SK-N-SH (cell line): Measurements from ENCODE around the gene B3GALT6. TPM values are rescaled to one million over a fixed set of nuclear protein-coding genes. Genes with fewer than 3 reads are reported as not detected.

Source experiments
- CTCF ChIA-PET: fragments of 300-600, 350-600 bp; formaldehyde crosslinking; extraction: SDS; loops from one replicate; lab custom pipeline; 2021; lab: Yijun Ruan, JAX
- POLR2A ChIA-PET: fragments of 350-600 bp; sonication (Branson Sonifier 250); formaldehyde crosslinking; extraction: SDS; loops from one replicate; lab custom pipeline; 2020; ENCODE audit warnings: antibody characterized with exemption, inconsistent platforms; lab: Yijun Ruan, JAX
- DNase-seq: peaks from one replicate; pipeline ENCODE4 v3.0.0; 2012
- H2AFZ ChIP-seq: fragments of 200-600 bp; sonication (generic); 2 replicates; pipeline ENCODE4 v1.8.1; 2016; ENCODE audit warnings: antibody characterized with exemption, mild to moderate bottlenecking, low read depth
- H3F3A ChIP-seq: fragments of 200-600 bp; sonication (generic); replicated peaks from 2 replicates; pipeline ENCODE3; 2016; ENCODE audit warnings: antibody characterized with exemption, mild to moderate bottlenecking; ENCODE audit not compliant: insufficient read depth
- H3K27ac ChIP-seq, 2 experiments: fragments of 200-500 bp in 1 of 2; fragments of 200-600 bp in 1 of 2; sonication (Bioruptor generic) in 1 of 2; sonication (generic), shearing (Covaris generic) in 1 of 2; 2 replicates each; pipeline versions ENCODE4 v1.5.1 to v1.6.1; 2014 to 2016; ENCODE audit warnings: low read depth in 2 of 2, inconsistent platforms in 1 of 2, low read length in 1 of 2, mild to moderate bottlenecking in 1 of 2, mixed read lengths in 1 of 2
- H3K27me3 ChIP-seq: fragments of 200-600 bp; sonication (generic), shearing (Covaris generic); 2 replicates; pipeline ENCODE4 v1.6.1; 2016; ENCODE audit warnings: mixed run types; ENCODE audit not compliant: insufficient read depth
- H3K36me3 ChIP-seq, 2 experiments: fragments of 200-500 bp in 1 of 2; fragments of 200-600 bp in 1 of 2; sonication (Bioruptor generic) in 1 of 2; sonication (generic) in 1 of 2; replicated peaks in 1 of 2; 2 replicates each; pipeline versions ENCODE3 to v1.5.1; 2014 to 2016; ENCODE audit warnings: low read length in 1 of 2, mild to moderate bottlenecking in 1 of 2; ENCODE audit not compliant: insufficient read depth in 2 of 2, control insufficient read depth in 1 of 2
- H3K4me1 ChIP-seq, 2 experiments: fragments of 200-500 bp in 1 of 2; fragments of 200-600 bp in 1 of 2; sonication (Bioruptor generic) in 1 of 2; sonication (generic), shearing (Covaris generic) in 1 of 2; 2 replicates each; pipeline versions ENCODE4 v1.5.1 to v1.6.1; 2014 to 2016; ENCODE audit warnings: low read depth in 1 of 2, low read length in 1 of 2, mixed run types in 1 of 2; ENCODE audit not compliant: insufficient read depth in 2 of 2, control insufficient read depth in 1 of 2
- H3K4me2 ChIP-seq: fragments of 200-600 bp; sonication (generic), shearing (Covaris generic); 2 replicates; pipeline ENCODE4 v1.6.1; 2017; ENCODE audit warnings: mixed run types
- H3K4me3 ChIP-seq, 2 experiments: fragments of 200-500 bp in 1 of 2; fragments of 200-600 bp in 1 of 2; sonication (Bioruptor generic) in 1 of 2; sonication (generic), shearing (Covaris generic) in 1 of 2; 2 replicates each; pipeline versions ENCODE4 v1.5.1 to v1.8.1; 2014 to 2016; ENCODE audit warnings: low read depth in 2 of 2, inconsistent platforms in 1 of 2, low read length in 1 of 2, mild to moderate bottlenecking in 1 of 2, mixed read lengths in 1 of 2, moderate library complexity in 1 of 2
- H3K79me2 ChIP-seq: fragments of 200-600 bp; sonication (generic); 2 replicates; pipeline ENCODE4 v1.8.1; 2017; ENCODE audit warnings: mild to moderate bottlenecking; ENCODE audit not compliant: insufficient read depth
- H3K9ac ChIP-seq: fragments of 200-600 bp; sonication (generic); 2 replicates; pipeline ENCODE4 v1.6.1; 2017; ENCODE audit warnings: mixed run types
- H3K9me2 ChIP-seq: fragments of 200-600 bp; sonication (generic); 2 replicates; pipeline ENCODE4 v1.6.1; 2017; ENCODE audit warnings: mixed run types
- H3K9me3 ChIP-seq: fragments of 200-600 bp; sonication (generic); 2 replicates; pipeline ENCODE4 v1.6.1; 2017; ENCODE audit warnings: mixed run types, mild to moderate bottlenecking, moderate library complexity
- H4K20me1 ChIP-seq: fragments of 200-600 bp; sonication (generic); 2 replicates; pipeline ENCODE4 v1.6.1; 2017; ENCODE audit warnings: mild to moderate bottlenecking, mixed run types; ENCODE audit not compliant: insufficient read depth
- CHD2 ChIP-seq: fragments of 150-350 bp; IDR thresholded peaks from 2 replicates; pipeline ENCODE4 v1.6.1; 2018; ENCODE audit warnings: low read length; ENCODE audit not compliant: partially characterized antibody
- ELF1 ChIP-seq: IDR thresholded peaks from 2 replicates; pipeline ENCODE4 v1.4.0; 2012
- EP300 ChIP-seq, 2 experiments: IDR thresholded peaks; 2 replicates each; pipeline versions ENCODE4 v1.4.0 to v1.6.1; 2012; ENCODE audit warnings: borderline replicate concordance in 1 of 2, low read depth in 1 of 2, low read length in 1 of 2
- FOXJ3 ChIP-seq: sonication (generic); formaldehyde crosslinking; IDR thresholded peaks from 2 replicates; pipeline ENCODE4 v1.5.1; 2020; ENCODE audit warnings: mild to moderate bottlenecking, missing genetic modification reagents
- GABPA ChIP-seq: IDR thresholded peaks from 2 replicates; pipeline ENCODE4 v1.4.0; 2012; ENCODE audit warnings: low read depth, mild to moderate bottlenecking
- JUND ChIP-seq: IDR thresholded peaks from 2 replicates; pipeline ENCODE4 v1.4.0; 2012
- MEF2A ChIP-seq: IDR thresholded peaks from 2 replicates; pipeline ENCODE4 v1.4.0; 2012; ENCODE audit warnings: low read depth, borderline replicate concordance
- NRF1 ChIP-seq: IDR thresholded peaks from 2 replicates; pipeline ENCODE4 v1.6.1; 2012; ENCODE audit warnings: low read depth, mild to moderate bottlenecking, low read length
- RCOR1 ChIP-seq: fragments of 150-350 bp; IDR thresholded peaks from 2 replicates; pipeline ENCODE4 v1.6.1; 2017; ENCODE audit warnings: antibody characterized with exemption, low read length
- RFX5 ChIP-seq: IDR thresholded peaks from 2 replicates; pipeline ENCODE4 v1.6.1; 2012; ENCODE audit warnings: mild to moderate bottlenecking, improper control_type of control experiment, low read length
- SIN3A ChIP-seq: IDR thresholded peaks from 2 replicates; pipeline ENCODE4 v1.6.1; 2012; ENCODE audit warnings: low read depth, mild to moderate bottlenecking, low read length, moderate library complexity, borderline replicate concordance
- SMC3 ChIP-seq: IDR thresholded peaks from 2 replicates; pipeline ENCODE4 v1.6.1; 2012; ENCODE audit warnings: low read depth, low read length, improper control_type of control experiment
- TAF1 ChIP-seq: IDR thresholded peaks from 2 replicates; pipeline ENCODE4 v1.6.1; 2012; ENCODE audit warnings: low read depth, mild to moderate bottlenecking, low read length, moderate library complexity, borderline replicate concordance
- TCF12 ChIP-seq: IDR thresholded peaks from 2 replicates; pipeline ENCODE4 v1.4.0; 2012
- TEAD4 ChIP-seq: IDR thresholded peaks from 2 replicates; pipeline ENCODE4 v1.4.0; 2012; ENCODE audit warnings: mild to moderate bottlenecking, borderline replicate concordance; ENCODE audit not compliant: insufficient read depth
- ZBTB33 ChIP-seq: IDR thresholded peaks from 2 replicates; pipeline ENCODE4 v1.4.0; 2012; ENCODE audit warnings: low read depth, borderline replicate concordance
- WGBS: methylation state at CpG from one replicate; pipeline ENCODE4 v1.1.6; 2017; ENCODE audit warnings: low lambda C conversion rate; 5-methylcytosine and 5-hydroxymethylcytosine counted together
- polyA plus RNA-seq, 3 experiments: library from polyadenylated mRNA; depleted of rRNA; stranded (reverse); fragments of >200 nt; gene quantifications; 2 replicates each; pipeline ENCODE4 v1.2.3, GENCODE V29; 2012
- TF ChIP-seq, protein P1 (sequence below): IDR thresholded peaks from 2 replicates; pipeline ENCODE4; 2012
- TF ChIP-seq, protein P2 (sequence below): IDR thresholded peaks from 2 replicates; pipeline ENCODE4 v1.6.1; 2012; ENCODE audit warnings: mild to moderate bottlenecking, low read depth, low read length, moderate library complexity

The B3GALT6 gene
- polyA plus RNA-seq, 1 of the 3 experiments (the other 2 are of a cell fraction), result 38.8 TPM

- H3K9me3 ChIP-seq, result no peaks in the 10 kb centered on the region
- H3K4me3 ChIP-seq, result no peak overlapping the region
- no peaks in the 10 kb centered on the region for H3K27me3 ChIP-seq
- no peaks in the 10 kb centered on the region for H3K9me2 ChIP-seq
- H3F3A ChIP-seq, result no peaks in the 10 kb centered on the region
- no peak overlapping the region for H2AFZ ChIP-seq
- no peaks in the 10 kb centered on the region for H3K79me2 ChIP-seq
- CTCF ChIA-PET, result interaction anchor here (1.1 kb wide), 1 partner anchor 177 kb away, joined by 3 read pairs; no protein-coding TSS in a partner anchor
- no peak overlapping the region for H3K9ac ChIP-seq
- H3K4me1 ChIP-seq, result no peaks in the 10 kb centered on the region
- no peaks in the 10 kb centered on the region for H4K20me1 ChIP-seq
- POLR2A ChIA-PET, result interaction anchor here (0.6 kb wide), 2 partner anchors 36 to 159 kb away, joined by 3 read pairs; no protein-coding TSS in a partner anchor
- no peak overlapping the region for H3K27ac ChIP-seq
- no peak for TF ChIP-seq RFX5
- TF ChIP-seq MEF2A, result no peak
- TF ChIP-seq NRF1, result no peak
- TF ChIP-seq ELF1, result no peak
- no peak for TF ChIP-seq TCF12
- TF ChIP-seq RCOR1, result no peak
- TF ChIP-seq EP300 (IDR thresholded peaks at IDR 0.05; ENCODE audit: borderline replicate concordance in 1 of 2, low read depth in 1 of 2, low read length in 1 of 2), result no peak
- no peak for TF ChIP-seq CHD2
- no peak for TF ChIP-seq TEAD4
- TF ChIP-seq, protein P1, sequence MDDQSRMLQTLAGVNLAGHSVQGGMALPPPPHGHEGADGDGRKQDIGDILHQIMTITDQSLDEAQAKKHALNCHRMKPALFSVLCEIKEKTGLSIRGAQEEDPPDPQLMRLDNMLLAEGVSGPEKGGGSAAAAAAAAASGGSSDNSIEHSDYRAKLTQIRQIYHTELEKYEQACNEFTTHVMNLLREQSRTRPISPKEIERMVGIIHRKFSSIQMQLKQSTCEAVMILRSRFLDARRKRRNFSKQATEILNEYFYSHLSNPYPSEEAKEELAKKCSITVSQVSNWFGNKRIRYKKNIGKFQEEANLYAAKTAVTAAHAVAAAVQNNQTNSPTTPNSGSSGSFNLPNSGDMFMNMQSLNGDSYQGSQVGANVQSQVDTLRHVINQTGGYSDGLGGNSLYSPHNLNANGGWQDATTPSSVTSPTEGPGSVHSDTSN, result no peak
- TF ChIP-seq TAF1, result no peak
- TF ChIP-seq ZBTB33, result no peak
- TF ChIP-seq SMC3, result no peak
- TF ChIP-seq, protein P2, sequence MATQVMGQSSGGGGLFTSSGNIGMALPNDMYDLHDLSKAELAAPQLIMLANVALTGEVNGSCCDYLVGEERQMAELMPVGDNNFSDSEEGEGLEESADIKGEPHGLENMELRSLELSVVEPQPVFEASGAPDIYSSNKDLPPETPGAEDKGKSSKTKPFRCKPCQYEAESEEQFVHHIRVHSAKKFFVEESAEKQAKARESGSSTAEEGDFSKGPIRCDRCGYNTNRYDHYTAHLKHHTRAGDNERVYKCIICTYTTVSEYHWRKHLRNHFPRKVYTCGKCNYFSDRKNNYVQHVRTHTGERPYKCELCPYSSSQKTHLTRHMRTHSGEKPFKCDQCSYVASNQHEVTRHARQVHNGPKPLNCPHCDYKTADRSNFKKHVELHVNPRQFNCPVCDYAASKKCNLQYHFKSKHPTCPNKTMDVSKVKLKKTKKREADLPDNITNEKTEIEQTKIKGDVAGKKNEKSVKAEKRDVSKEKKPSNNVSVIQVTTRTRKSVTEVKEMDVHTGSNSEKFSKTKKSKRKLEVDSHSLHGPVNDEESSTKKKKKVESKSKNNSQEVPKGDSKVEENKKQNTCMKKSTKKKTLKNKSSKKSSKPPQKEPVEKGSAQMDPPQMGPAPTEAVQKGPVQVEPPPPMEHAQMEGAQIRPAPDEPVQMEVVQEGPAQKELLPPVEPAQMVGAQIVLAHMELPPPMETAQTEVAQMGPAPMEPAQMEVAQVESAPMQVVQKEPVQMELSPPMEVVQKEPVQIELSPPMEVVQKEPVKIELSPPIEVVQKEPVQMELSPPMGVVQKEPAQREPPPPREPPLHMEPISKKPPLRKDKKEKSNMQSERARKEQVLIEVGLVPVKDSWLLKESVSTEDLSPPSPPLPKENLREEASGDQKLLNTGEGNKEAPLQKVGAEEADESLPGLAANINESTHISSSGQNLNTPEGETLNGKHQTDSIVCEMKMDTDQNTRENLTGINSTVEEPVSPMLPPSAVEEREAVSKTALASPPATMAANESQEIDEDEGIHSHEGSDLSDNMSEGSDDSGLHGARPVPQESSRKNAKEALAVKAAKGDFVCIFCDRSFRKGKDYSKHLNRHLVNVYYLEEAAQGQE, result no peak
- TF ChIP-seq JUND, result no peak
- TF ChIP-seq SIN3A, result no peak
- TF ChIP-seq GABPA, result no peak
- no peak for TF ChIP-seq FOXJ3 (CRISPR knock-in tag)
- WGBS, result no CpG with 5 or more reads among the region's 21 CpGs
- no peak for DNase-seq
- H3K4me2 ChIP-seq, result no peak overlapping the region
- H3K36me3 ChIP-seq, result peaks cover 0 to 37% of the 10 kb centered on the region in 2 experiments
Measured at GRCh38 chr1:1215881-1216605, 16.0 kb upstream of the B3GALT6 start.
